Loucy (cell line): ENCODE data around the gene SPATA17.

Source experiments
- H2AFZ ChIP-seq: fragments of 200-600 bp; sonication (generic); 2 replicates; pipeline ENCODE4 v1.6.0; 2016; ENCODE audit warnings: antibody characterized with exemption, mild to moderate bottlenecking, low read length, moderate library complexity
- H3F3A ChIP-seq: fragments of 200-600 bp; 2 replicates; pipeline ENCODE4 v1.6.0; 2016; ENCODE audit warnings: antibody characterized with exemption, low read depth, mild to moderate bottlenecking
- H3K27me3 ChIP-seq: fragments of 200-600 bp; sonication (generic); 2 replicates; pipeline ENCODE4 v1.6.1; 2014; ENCODE audit warnings: low read length, mild to moderate bottlenecking; ENCODE audit not compliant: insufficient read depth, poor library complexity, severe bottlenecking
- H3K36me3 ChIP-seq: fragments of 200-600 bp; sonication (generic); 2 replicates; pipeline ENCODE4 v1.6.1; 2016; ENCODE audit warnings: low read length; ENCODE audit not compliant: insufficient read depth
- H3K4me1 ChIP-seq: fragments of 200-600 bp; sonication (generic); 2 replicates; pipeline ENCODE4 v1.5.1; 2014; ENCODE audit warnings: low read length, mild to moderate bottlenecking; ENCODE audit not compliant: insufficient read depth, poor library complexity, severe bottlenecking
- H3K4me2 ChIP-seq: fragments of 200-600 bp; sonication (generic); 2 replicates; pipeline ENCODE4 v1.6.0; 2014; ENCODE audit warnings: antibody characterized with exemption, low read length, low read depth, mild to moderate bottlenecking; ENCODE audit not compliant: poor library complexity, severe bottlenecking
- H3K4me3 ChIP-seq: fragments of 200-600 bp; sonication (generic); 2 replicates; pipeline ENCODE4 v1.5.1; 2014; ENCODE audit warnings: low read length, mild to moderate bottlenecking, mixed read lengths; ENCODE audit not compliant: poor library complexity, severe bottlenecking
- H3K79me2 ChIP-seq: fragments of 200-600 bp; sonication (generic); 2 replicates; pipeline ENCODE4 v1.6.1; 2014; ENCODE audit warnings: low read length; ENCODE audit not compliant: insufficient read depth
- H3K9ac ChIP-seq: fragments of 200-600 bp; sonication (generic); 2 replicates; pipeline ENCODE4 v1.6.0; 2014; ENCODE audit warnings: mild to moderate bottlenecking, low read depth, low read length, moderate library complexity; ENCODE audit not compliant: poor library complexity, severe bottlenecking
- H3K9me2 ChIP-seq: fragments of 200-600 bp; sonication (generic); replicated peaks from 2 replicates; pipeline ENCODE4 v1.6.1; 2016; ENCODE audit warnings: low read depth, low read length, mixed read lengths
- H3K9me3 ChIP-seq: fragments of 200-600 bp; sonication (generic); 2 replicates; pipeline ENCODE4 v1.6.1; 2014; ENCODE audit warnings: mild to moderate bottlenecking, antibody characterized with exemption, low read length, low read depth; ENCODE audit not compliant: insufficient read depth
- H4K20me1 ChIP-seq: fragments of 200-600 bp; sonication (generic); 2 replicates; pipeline ENCODE4 v1.6.0; 2014; ENCODE audit warnings: antibody characterized with exemption, low read length, mild to moderate bottlenecking; ENCODE audit not compliant: insufficient read depth, poor library complexity, severe bottlenecking
- CTCF ChIP-seq: fragments of 200-600 bp; sonication (generic); conservative IDR thresholded peaks from 2 replicates; pipeline ENCODE4 v1.5.1; 2014; ENCODE audit warnings: mild to moderate bottlenecking, antibody characterized with exemption, low read length
- EZH2phosphoT487 ChIP-seq: fragments of 200-600 bp; IDR thresholded peaks from 2 replicates; pipeline ENCODE4 v1.6.1; 2018; ENCODE audit warnings: antibody characterized with exemption, mild to moderate bottlenecking, moderate library complexity, borderline replicate concordance

The SPATA17 gene

GRCh38 chr1:217791091-217791490, 159.9 kb downstream of the SPATA17 start:
- Histone ChIP-seq H3F3A (no peaks in the 10 kb centered on the region), H3K4me3 (no peak overlapping the region), H3K4me1 (no peaks in the 10 kb centered on the region), H3K4me2 (no peak overlapping the region), H3K9ac (no peak overlapping the region), H4K20me1 (no peaks in the 10 kb centered on the region), H2AFZ (no peak overlapping the region), H3K9me3 (no peaks in the 10 kb centered on the region), H3K27me3 (no peaks in the 10 kb centered on the region), H3K9me2 (no peaks in the 10 kb centered on the region), H3K79me2 (no peaks in the 10 kb centered on the region), H3K36me3 (no peaks in the 10 kb centered on the region)
- TF ChIP-seq CTCF (no peak), EZH2phosphoT487 (no peak)

GRCh38 chr1:217805792-217806191, 174.6 kb downstream of the SPATA17 start:
- TF ChIP-seq CTCF (no peak), EZH2phosphoT487 (no peak)
- no peaks in the 10 kb centered on the region for H3K4me1 ChIP-seq

GRCh38 chr1:217812175-217812574, 181.0 kb downstream of the SPATA17 start:
- Histone ChIP-seq H3K27me3 (no peaks in the 10 kb centered on the region), H2AFZ (no peak overlapping the region), H3K79me2 (no peaks in the 10 kb centered on the region), H3K9me2 (no peaks in the 10 kb centered on the region), H3K4me1 (no peaks in the 10 kb centered on the region), H3F3A (no peaks in the 10 kb centered on the region), H3K9ac (no peak overlapping the region), H3K4me2 (no peak overlapping the region), H3K9me3 (no peaks in the 10 kb centered on the region), H3K4me3 (no peak overlapping the region), H4K20me1 (no peaks in the 10 kb centered on the region), H3K36me3 (no peaks in the 10 kb centered on the region)
- TF ChIP-seq EZH2phosphoT487 (no peak), CTCF (no peak)

More at GRCh38 chr1:217805792-217806191, 174.6 kb downstream of the SPATA17 start:
- Histone ChIP-seq H3K9ac (no peak overlapping the region), H3F3A (no peaks in the 10 kb centered on the region), H3K36me3 (no peaks in the 10 kb centered on the region), H3K27me3 (no peaks in the 10 kb centered on the region), H3K9me3 (no peaks in the 10 kb centered on the region), H4K20me1 (no peaks in the 10 kb centered on the region), H3K9me2 (no peaks in the 10 kb centered on the region), H3K4me2 (no peak overlapping the region), H3K79me2 (no peaks in the 10 kb centered on the region), H2AFZ (no peak overlapping the region), H3K4me3 (no peak overlapping the region)
